GM12878 (cell line): ENCODE data around the gene MTNR1A.

Experiments used
- CHD2 ChIP-seq: IDR thresholded peaks from 2 replicates; pipeline ENCODE4 v1.6.1; 2011; ENCODE audit warnings: low read depth, low read length, improper control_type of control experiment, borderline replicate concordance
- CTCF ChIP-seq, 3 experiments: IDR thresholded peaks in 2 of 3; conservative IDR thresholded peaks in 1 of 3; 2 replicates each; pipeline ENCODE4 v1.5.1; 2011; ENCODE audit warnings: low read depth in 3 of 3, low read length in 3 of 3, mild to moderate bottlenecking in 3 of 3, control low read depth in 2 of 3, moderate library complexity in 2 of 3, inconsistent platforms in 1 of 3, mixed read lengths in 1 of 3; ENCODE audit not compliant: control insufficient read depth in 2 of 3, insufficient read depth in 1 of 3; ENCODE audit errors: extremely low read depth in 1 of 3
- SUZ12 ChIP-seq: fragments of 200-600 bp; sonication (generic); IDR thresholded peaks from one replicate; pipeline ENCODE4 v1.6.1; 2018; ENCODE audit warnings: antibody characterized with exemption, mild to moderate bottlenecking; ENCODE audit not compliant: unreplicated experiment

- no peak for TF ChIP-seq SUZ12
- TF ChIP-seq CTCF (IDR thresholded peaks at IDR 0.05 in 2 of 3, conservative IDR thresholded peaks at IDR 0.05 in 1 of 3; ENCODE audit: control insufficient read depth in 2 of 3, extremely low read depth in 1 of 3, insufficient read depth in 1 of 3, low read depth in 3 of 3, low read length in 3 of 3): no peak
- TF ChIP-seq CHD2: no peak
Measured at GRCh38 chr4:186554914-186555827, at the start of gene MTNR1A.
